IPS-20b (cell line): Measurements from ENCODE around the gene MAPK8IP3.
"Not testable (repeated sequence)": the region's sequence is repeated elsewhere in the genome, so short reads cannot be mapped to it uniquely, and the experiment has no call there.

Source experiments
- H3K27ac ChIP-seq: one replicate; pipeline ENCODE4 v1.5.1; 2013; ENCODE audit warnings: low read length
- H3K27me3 ChIP-seq: 2 replicates; pipeline ENCODE4 v1.6.1; 2013; ENCODE audit warnings: mild to moderate bottlenecking, low read length, inconsistent platforms; ENCODE audit not compliant: insufficient read depth
- H3K36me3 ChIP-seq: 2 replicates; pipeline ENCODE4 v1.6.1; 2013; ENCODE audit warnings: low read depth, mild to moderate bottlenecking, inconsistent platforms, low read length, moderate library complexity; ENCODE audit not compliant: insufficient read depth
- H3K4me1 ChIP-seq: 2 replicates; pipeline ENCODE4 v1.6.1; 2013; ENCODE audit warnings: mild to moderate bottlenecking, control low read depth, inconsistent platforms, low read length, moderate library complexity; ENCODE audit not compliant: insufficient read depth
- H3K4me3 ChIP-seq: 2 replicates; pipeline ENCODE4 v1.5.1; 2013; ENCODE audit warnings: mild to moderate bottlenecking, low read length, inconsistent platforms
- H3K9ac ChIP-seq: 2 replicates; pipeline ENCODE4 v1.6.1; 2013; ENCODE audit warnings: low read depth, mild to moderate bottlenecking, inconsistent platforms, low read length, moderate library complexity
- H3K9me3 ChIP-seq: 2 replicates; pipeline ENCODE4 v1.6.1; 2013; ENCODE audit warnings: mild to moderate bottlenecking, low read depth, low read length, inconsistent platforms; ENCODE audit not compliant: insufficient read depth

Gene MAPK8IP3

DNA sequence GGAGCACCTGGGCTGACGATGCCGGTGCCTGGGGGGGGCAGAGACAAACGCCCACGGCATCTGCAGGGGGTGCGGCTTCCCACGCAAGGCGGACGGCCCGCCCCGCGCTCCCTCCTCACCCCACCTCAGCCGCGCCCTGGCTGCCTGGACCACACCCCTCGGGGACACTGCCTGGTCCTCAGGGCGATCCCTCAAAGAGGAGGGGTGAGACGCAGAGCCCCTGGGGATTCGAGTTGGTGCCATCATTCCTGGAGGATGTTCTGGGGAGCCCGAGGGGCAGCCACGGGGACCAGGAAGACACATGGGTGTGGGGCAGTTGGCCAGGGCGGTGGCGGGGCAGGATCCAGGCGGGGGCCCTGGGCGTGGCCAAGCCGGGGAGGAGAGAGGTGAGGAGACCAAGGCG lies 83.6 kb downstream of the MAPK8IP3 start:
- Histone ChIP-seq H3K27ac (no peak overlapping the region), H3K9ac (no peak overlapping the region), H3K4me1 (no peaks in the 10 kb centered on the region), H3K4me3 (no peak overlapping the region), H3K36me3 (peaks cover 7% of the 10 kb centered on the region; the same call in 1 of the 2 replicates), H3K27me3 (no peaks in the 10 kb centered on the region), H3K9me3 (no peaks in the 10 kb centered on the region)

DNA sequence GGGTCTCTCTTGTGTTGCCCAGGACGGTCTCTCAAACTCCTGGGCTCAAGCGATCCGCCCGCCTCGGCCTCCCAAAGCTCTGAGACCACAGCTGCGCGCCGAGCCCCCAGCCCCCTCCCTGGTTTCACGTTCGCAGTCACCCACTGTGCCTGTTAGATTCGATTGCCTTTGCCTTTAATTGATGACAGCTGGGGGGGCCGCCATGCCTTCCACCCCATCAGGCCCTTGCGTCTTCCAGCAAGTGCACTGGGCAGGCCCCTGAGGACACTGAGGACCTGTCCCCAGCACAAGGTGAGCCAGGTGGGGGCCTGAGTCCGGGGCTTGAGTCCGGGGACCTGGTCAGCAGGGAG lies 84.2 kb downstream of the MAPK8IP3 start:
- no peak overlapping the region for H3K9ac ChIP-seq
- H3K9me3 ChIP-seq = no peaks in the 10 kb centered on the region
- H3K27me3 ChIP-seq = no peaks in the 10 kb centered on the region
- H3K4me1 ChIP-seq = no peaks in the 10 kb centered on the region
- no peak overlapping the region for H3K27ac ChIP-seq
- H3K36me3 ChIP-seq = peaks cover 7% of the 10 kb centered on the region; the same call in 1 of the 2 replicates
- H3K4me3 ChIP-seq = no peak overlapping the region

DNA sequence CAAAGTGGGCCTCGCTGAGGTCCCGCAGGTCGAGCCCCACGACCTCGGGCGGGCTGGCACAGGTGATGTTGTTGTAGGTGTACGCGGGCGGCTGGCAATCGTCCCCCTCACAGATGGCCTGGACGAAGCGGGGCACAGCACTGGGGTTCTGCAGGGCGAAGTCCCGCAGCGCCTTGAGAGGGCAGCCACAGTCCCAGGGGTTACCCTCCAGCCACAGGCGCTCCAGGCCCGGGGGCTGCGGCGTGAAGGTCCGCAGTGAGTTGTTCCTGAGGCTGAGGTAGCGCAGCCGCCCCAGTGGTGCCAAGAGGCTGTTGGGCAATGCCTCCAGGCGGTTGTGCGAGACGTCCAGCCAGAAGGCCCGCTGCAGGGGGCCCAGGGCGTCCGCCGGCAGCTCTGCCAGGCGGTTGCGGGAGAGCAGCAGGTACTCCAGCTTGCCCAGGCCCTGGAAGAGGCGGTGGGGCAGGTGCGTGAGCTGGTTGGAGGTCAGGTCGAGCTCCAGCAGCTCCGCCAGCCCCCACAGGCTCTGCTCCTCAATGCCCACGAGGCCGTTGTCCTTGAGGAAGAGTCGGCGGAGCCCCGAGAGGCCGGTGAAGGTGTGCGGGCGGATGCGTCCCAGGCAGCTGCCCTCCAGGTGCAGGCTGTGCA lies 84.7 kb downstream of the MAPK8IP3 start:
- Histone ChIP-seq H3K4me3 (no peak overlapping the region), H3K9me3 (no peaks in the 10 kb centered on the region), H3K27ac (no peak overlapping the region), H3K36me3 (peaks cover 7% of the 10 kb centered on the region; the same call in 1 of the 2 replicates), H3K27me3 (no peaks in the 10 kb centered on the region), H3K4me1 (no peaks in the 10 kb centered on the region), H3K9ac (no peak overlapping the region)

DNA sequence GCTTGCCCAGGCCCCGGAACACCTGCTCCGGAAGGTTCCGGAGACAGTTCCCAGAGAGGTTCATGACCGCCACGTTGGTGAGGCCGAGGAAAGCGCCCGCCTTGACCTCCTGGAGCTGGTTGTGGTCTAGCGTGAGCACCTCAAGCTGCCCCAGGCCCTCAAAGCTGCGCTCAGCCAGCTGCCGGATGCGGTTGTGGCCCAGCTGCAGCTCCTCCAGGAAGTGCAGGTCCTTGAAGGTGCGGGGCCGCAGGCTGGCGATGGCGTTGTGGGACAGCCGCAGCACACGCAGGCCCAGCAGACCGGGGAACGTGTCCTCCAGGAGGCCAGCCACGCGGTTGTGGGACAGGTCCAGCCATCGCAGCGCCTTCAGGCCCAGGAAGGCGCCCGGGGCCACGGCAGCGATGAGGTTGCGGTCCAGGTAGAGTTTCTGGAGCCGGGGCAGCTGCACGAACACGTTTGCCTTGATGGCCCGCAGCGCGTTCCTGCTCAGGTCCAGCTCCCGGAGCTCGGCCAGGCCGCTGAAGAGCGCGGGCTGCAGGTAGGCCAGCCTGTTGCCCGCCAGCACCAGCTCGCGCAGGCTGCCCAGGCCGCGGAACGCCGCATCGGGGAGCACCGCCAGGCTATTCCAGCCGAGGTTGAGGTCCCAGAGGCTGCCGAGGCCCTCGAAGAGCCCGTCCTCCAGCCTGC lies 85.4 kb downstream of the MAPK8IP3 start:
- Histone ChIP-seq H3K27ac (no peak overlapping the region), H3K4me1 (no peaks in the 10 kb centered on the region), H3K36me3 (peaks cover 7% of the 10 kb centered on the region; the same call in 1 of the 2 replicates), H3K9ac (no peak overlapping the region), H3K4me3 (no peak overlapping the region), H3K9me3 (no peaks in the 10 kb centered on the region), H3K27me3 (no peaks in the 10 kb centered on the region)

DNA sequence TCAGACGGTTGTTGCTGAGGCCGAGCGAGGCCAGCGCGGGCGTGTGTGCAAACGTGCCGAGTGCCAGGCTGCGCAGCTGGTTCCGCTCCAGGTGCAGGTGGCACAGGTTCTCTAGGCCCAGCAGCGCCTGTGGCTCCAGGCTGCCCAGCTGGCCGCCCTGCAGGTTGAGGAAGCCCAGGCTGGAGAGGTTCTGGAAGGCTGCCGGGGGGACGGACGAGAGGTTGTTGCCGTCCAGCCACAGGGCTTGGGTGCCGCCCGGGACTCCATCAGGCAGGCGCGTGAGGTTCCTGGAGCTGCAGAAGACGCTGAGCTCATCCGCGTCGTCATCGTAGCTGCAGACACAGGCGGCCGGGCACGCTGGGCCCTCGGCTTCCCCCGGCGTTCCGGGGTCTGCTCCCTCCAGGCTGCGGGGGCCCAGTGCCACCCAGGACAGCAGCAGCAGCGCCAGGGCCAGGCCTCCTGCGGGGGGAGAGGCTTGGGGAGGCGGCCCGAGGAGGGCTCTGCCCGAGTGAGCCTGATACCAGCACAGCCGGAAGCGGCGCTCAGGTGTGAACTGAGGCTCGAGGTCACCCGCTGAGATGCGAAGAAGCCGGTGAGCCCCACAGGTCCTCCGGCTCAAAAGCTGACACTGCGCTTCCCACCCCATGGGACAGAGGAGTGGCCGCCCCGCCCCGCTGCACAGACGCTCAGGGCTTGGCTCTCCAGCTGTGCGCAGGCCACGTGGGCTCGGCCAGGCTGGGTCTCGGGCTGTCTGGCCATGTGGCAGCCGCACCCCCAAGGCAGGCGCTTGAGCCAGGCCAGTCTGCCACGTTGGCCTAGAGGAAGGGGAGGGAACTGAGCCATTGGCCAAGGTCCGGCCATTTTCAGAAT lies 86.2 kb downstream of the MAPK8IP3 start:
- Histone ChIP-seq H3K27ac (no peak overlapping the region), H3K36me3 (peaks cover 4% of the 10 kb centered on the region; the same call in 1 of the 2 replicates), H3K9me3 (no peaks in the 10 kb centered on the region), H3K9ac (no peak overlapping the region), H3K27me3 (no peaks in the 10 kb centered on the region), H3K4me1 (no peaks in the 10 kb centered on the region), H3K4me3 (no peak overlapping the region)

DNA sequence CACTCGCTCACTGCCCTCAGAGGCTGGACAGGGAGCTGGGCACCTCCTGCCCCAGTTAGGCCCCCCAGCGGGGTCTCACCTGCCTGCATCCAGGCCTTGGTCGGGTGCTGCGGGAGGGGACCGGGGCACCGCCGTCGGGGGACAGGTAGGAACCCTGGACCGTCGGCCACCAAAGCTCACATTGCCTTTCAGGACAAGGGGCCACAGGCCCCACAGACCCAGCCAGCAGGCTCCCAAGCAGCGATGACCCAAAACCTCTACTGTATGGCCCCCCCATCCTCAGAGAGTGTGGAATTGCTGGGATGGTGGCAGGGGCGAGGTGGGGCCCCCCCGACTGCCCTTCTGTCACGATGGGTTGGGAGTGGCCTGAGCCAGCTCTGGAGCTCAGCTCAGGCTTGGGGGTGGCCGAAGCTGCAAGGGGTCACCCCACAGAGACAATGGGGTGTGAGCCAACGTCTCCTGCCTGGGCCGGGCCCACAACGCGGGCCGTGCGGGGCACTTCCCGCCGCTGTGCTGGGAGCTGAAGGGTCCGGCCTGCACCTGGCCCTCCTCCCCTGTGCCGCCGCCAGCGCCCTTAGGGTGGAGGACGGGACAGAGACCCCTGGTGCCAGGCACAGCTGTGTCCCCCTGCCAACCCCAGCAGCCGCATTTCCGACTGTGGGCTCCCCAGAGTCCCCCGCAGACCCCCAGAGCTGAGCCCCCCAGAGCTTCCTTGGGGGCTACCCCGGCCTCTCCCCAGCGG lies 87.0 kb downstream of the MAPK8IP3 start:
- Histone ChIP-seq H3K4me3 (no peak overlapping the region), H3K36me3 (peaks cover 4% of the 10 kb centered on the region; the same call in 1 of the 2 replicates), H3K9me3 (peaks cover 6% of the 10 kb centered on the region; the same call in 1 of the 2 replicates), H3K27ac (no peak overlapping the region), H3K4me1 (no peaks in the 10 kb centered on the region), H3K9ac (no peak overlapping the region), H3K27me3 (no peaks in the 10 kb centered on the region)

DNA sequence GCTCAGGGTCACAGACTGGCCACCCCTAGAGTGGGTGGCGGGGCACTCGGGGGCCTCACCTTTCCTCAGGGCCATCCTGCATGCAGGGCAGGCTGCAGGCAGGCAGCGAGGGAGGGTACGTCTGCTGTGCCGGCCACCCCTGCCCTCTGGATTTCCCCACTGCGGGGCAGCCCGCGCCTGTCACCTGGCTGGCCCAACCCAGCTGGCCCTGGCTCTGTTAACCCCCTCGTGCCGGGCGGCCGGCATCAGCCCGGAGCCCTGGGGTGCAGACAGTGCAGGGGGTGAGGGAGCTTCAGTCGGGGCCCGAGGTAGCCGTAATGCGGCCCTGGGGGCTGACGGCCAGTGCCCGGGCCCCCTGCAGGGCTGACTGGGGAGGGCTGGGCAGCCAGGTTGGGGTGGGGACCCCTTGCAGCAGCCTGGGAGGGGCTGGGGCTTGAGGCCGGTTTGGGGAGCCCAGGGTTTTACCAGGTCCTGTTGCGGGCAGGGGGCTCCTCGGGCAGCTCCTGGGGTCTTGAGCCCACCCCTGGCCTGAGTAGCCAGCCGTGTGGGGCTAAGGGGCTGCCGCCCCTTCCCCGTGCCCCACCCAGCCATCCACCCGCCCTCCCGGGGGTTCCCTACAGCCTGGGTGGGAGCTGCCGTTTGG lies 87.7 kb downstream of the MAPK8IP3 start, which contains the start of gene IGFALS:
TSS of gene IGFALS (minus strand) at position 128 of the 643 bp plus-strand sequence. CDS start at position 75, 53 bp downstream.
- Histone ChIP-seq H3K4me3 (no peak within 1 kb of the TSS), H3K9me3 (peaks cover 12% of the 10 kb centered on the region), H3K27ac (no peak within 1 kb of the TSS), H3K36me3 (peaks cover 3% of the 10 kb centered on the region; the same call in 1 of the 2 replicates), H3K4me1 (no peaks in the 10 kb centered on the region), H3K27me3 (no peaks in the 10 kb centered on the region), H3K9ac (no peak within 1 kb of the TSS)

DNA sequence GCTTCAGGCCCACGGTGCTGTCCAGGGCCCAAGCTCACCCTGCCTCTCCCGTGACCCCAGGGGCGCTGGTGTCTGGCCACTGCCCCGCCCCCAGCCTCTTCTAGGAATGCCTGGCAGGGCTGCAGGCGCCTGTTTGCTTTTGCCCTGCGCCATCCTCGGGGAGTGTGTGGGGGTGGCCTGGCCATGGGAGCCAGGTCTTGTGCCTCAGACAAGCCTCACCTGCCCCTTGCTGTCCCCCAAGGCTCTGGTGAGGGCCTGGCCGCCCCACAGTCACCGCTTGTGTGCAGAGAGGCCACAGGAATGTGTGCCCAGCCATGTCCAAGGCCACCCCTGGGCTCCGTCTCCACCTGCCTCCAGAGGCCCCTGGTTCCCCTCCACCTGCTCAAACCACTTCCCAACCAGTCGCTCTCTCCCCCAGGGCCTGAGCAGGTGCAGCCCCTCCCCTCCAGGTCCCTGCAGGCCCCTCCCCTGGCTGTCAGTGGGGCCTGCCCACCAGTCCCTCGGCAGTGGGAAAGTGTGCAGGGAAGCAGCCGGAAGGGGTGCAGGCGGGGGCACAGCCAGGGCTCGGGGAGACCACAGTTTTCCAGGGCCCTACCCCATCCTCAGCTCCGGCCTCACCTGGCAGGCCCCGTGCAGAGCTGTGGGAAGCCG lies 88.4 kb downstream of the MAPK8IP3 start:
- peaks cover 18% of the 10 kb centered on the region for H3K9me3 ChIP-seq
- H3K27ac ChIP-seq = no peak overlapping the region
- H3K36me3 ChIP-seq = no peaks in the 10 kb centered on the region
- H3K4me1 ChIP-seq = no peaks in the 10 kb centered on the region
- no peaks in the 10 kb centered on the region for H3K27me3 ChIP-seq
- no peak overlapping the region for H3K9ac ChIP-seq
- no peak overlapping the region for H3K4me3 ChIP-seq

DNA sequence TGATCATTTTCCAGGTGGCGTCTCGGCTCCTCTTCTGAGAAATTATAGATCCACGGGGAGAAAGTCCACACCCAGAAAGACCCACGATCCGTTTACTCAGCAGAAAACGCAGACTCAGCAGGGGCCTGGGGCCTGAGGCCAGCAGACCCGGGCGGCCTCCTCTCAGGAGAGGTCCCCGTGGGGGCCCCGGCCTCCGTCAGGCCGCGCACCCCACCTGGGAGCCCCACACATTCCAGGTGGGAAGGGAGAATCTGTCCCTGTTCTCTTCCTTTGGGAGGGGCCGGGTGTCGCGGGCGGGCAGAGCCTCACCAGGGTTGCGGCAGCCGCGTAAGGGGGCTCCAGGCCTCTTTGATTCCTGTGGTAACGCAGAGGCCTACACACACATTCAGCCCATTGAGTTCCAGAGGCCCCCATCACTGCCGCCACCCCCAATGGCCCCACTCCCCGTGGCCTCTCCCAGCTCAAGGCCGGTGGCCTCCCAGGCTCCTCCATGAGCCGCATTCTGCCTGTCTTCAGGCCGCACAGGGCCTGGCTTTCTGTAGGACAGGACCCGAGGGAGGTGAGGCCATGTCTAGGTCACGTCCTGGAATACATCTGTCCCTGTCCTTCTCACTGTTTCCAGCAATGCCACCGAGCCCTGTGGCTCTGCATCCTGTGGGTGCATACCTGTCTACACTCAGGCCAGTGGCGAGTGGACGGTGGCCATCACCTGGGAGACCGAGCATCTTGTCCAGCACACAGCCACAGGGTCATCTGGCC lies 89.1 kb downstream of the MAPK8IP3 start:
- H3K27ac ChIP-seq = no peak overlapping the region
- no peaks in the 10 kb centered on the region for H3K36me3 ChIP-seq
- H3K4me1 ChIP-seq = no peaks in the 10 kb centered on the region
- peaks cover 26% of the 10 kb centered on the region for H3K9me3 ChIP-seq
- H3K4me3 ChIP-seq = no peak overlapping the region
- no peaks in the 10 kb centered on the region for H3K27me3 ChIP-seq
- no peak overlapping the region for H3K9ac ChIP-seq

DNA sequence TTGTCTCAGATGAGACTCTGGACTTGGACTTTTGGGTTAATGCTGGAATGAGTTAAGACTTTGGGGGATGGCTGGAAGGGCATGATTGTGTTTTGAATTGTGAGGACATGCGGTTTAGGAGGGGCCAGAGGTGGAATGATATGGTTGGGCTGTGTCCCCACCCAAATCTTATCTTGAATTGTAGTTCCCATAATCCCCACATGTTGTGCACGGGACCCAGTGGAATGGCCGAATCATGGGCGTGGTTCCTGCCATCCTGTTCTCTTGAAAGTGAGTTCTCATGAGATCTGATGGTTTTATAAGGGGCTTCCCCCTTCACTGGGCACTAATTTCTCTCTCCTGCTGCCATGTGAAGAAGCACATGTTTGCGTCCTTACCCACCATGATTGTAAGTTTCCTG lies 93.3 kb downstream of the MAPK8IP3 start:
- H3K9me3 ChIP-seq = peaks cover 39% of the 10 kb centered on the region
- H3K27me3 ChIP-seq, H3K27ac ChIP-seq: not testable (repeated sequence)

More for the DNA sequence above, 93.3 kb downstream of the MAPK8IP3 start:
- H3K9ac ChIP-seq, H3K4me1 ChIP-seq, H3K36me3 ChIP-seq, H3K4me3 ChIP-seq: not testable (repeated sequence)
